AG10803 (cell line): ENCODE results near the gene PFN4.
"Not testable (repeated sequence)": the region's sequence is repeated elsewhere in the genome, so short reads cannot be mapped to it uniquely, and the experiment has no call there.

Experiments used
- DNase-seq: peaks from one replicate; pipeline ENCODE4 v3.0.0; 2010; ENCODE audit warnings: low read depth
- H3K4me3 ChIP-seq: 2 replicates; pipeline ENCODE4 v1.5.1; 2011; ENCODE audit warnings: mild to moderate bottlenecking, low read length, control low read depth
- CTCF ChIP-seq: conservative IDR thresholded peaks from 2 replicates; pipeline ENCODE4 v1.5.1; 2011; ENCODE audit warnings: mild to moderate bottlenecking, low read length, control low read depth, inconsistent platforms

The PFN4 gene

GRCh38 chr2:24111407-24111901 lies 11.7 kb downstream of the PFN4 start:
- no peak for TF ChIP-seq CTCF
- peak; percentile 59 for DNase-seq
- no peak overlapping the region for H3K4me3 ChIP-seq

- no peak for TF ChIP-seq CTCF
- DNase-seq = no peak
- no peak overlapping the region for H3K4me3 ChIP-seq
Measured at GRCh38 chr2:24110660-24111303, 12.4 kb downstream of the PFN4 start.

GRCh38 chr2:24109431-24109830 lies 13.7 kb downstream of the PFN4 start:
- not testable (repeated sequence) for H3K4me3 ChIP-seq

GRCh38 chr2:24107336-24107735 lies 15.8 kb downstream of the PFN4 start:
- TF ChIP-seq CTCF = no peak
- DNase-seq = no peak
- H3K4me3 ChIP-seq = no peak overlapping the region

More at GRCh38 chr2:24109431-24109830, 13.7 kb downstream of the PFN4 start:
- not testable (repeated sequence) for DNase-seq

- H3K4me3 ChIP-seq = no peak overlapping the region
- DNase-seq = no peak
- no peak for TF ChIP-seq CTCF
Measured at GRCh38 chr2:24106786-24107185, 16.3 kb downstream of the PFN4 start.

GRCh38 chr2:24105816-24106215 lies 17.3 kb downstream of the PFN4 start:
- peak; percentile 46 for DNase-seq
- no peak overlapping the region for H3K4me3 ChIP-seq
- TF ChIP-seq CTCF = no peak

- no peak for DNase-seq
- no peak for TF ChIP-seq CTCF
- H3K4me3 ChIP-seq = no peak overlapping the region
Measured at GRCh38 chr2:24104906-24105305, 18.2 kb downstream of the PFN4 start.
